Measurements from ENCODE around the gene PPIL4. TPM values are rescaled to one million over a fixed set of nuclear protein-coding genes. Genes with fewer than 3 reads are reported as not detected.

Gene PPIL4
- total RNA-seq, 4 donors from 2014 or later: 10.1 to 30.5 (median 19.0) TPM

DNA sequence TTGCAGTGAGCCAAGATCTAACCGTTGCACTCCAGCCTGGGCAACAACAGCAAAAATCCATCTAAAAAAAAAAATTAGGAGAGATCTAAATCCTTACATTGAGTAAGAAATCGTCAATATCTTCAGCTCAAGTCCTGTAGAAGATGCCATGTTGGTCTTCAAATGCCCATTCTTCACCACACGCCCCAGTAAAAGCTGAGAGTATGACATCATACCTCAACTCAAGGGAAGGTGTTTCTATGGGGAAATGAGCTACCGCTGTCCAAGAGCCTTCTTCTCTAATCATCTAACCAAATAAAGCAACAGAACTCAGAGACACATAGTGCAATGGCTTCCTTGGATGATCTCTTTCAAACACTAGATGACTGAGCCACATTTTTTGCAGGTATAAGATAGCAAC lies 58.5 kb downstream of the PPIL4 start:
- Histone ChIP-seq H3K9me3 (no peaks in the 10 kb centered on the region), H3K4me1 (peaks cover 4 to 34% (median 18%) of the 10 kb centered on the region in 4 donors), H3K27ac (no peak overlapping the region), H3K4me3 (no peak overlapping the region), H3K36me3 (no peaks in the 10 kb centered on the region), H3K27me3 (no peaks in the 10 kb centered on the region)
- in situ Hi-C loops (cut with MboI; ENCODE audit: low pct_ligation_motif_present in 1 of 4, low pct_unique_long_range_greater_than_20kb in 1 of 4, low sequenced_read_pairs in 3 of 4): no loop called here
- TF ChIP-seq EP300 (IDR thresholded peaks at IDR 0.05; ENCODE audit: low read depth) (no peak), POLR2AphosphoS5 (IDR thresholded peaks at IDR 0.05) (no peak), POLR2A (IDR thresholded peaks at IDR 0.05) (no peak)
- TF ChIP-seq, protein P1, sequence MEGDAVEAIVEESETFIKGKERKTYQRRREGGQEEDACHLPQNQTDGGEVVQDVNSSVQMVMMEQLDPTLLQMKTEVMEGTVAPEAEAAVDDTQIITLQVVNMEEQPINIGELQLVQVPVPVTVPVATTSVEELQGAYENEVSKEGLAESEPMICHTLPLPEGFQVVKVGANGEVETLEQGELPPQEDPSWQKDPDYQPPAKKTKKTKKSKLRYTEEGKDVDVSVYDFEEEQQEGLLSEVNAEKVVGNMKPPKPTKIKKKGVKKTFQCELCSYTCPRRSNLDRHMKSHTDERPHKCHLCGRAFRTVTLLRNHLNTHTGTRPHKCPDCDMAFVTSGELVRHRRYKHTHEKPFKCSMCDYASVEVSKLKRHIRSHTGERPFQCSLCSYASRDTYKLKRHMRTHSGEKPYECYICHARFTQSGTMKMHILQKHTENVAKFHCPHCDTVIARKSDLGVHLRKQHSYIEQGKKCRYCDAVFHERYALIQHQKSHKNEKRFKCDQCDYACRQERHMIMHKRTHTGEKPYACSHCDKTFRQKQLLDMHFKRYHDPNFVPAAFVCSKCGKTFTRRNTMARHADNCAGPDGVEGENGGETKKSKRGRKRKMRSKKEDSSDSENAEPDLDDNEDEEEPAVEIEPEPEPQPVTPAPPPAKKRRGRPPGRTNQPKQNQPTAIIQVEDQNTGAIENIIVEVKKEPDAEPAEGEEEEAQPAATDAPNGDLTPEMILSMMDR (IDR thresholded peaks at IDR 0.05): no peak
- intact Hi-C loops (cut with DNase I; ENCODE audit: low total_unique reads): no loop called here
- WGBS, 2 donors (ENCODE audit: low coverage in 1 of 2): 92 to 94% methylated on average over 2 to 4 of the region's 4 CpGs
- no peak for DNase-seq

DNA sequence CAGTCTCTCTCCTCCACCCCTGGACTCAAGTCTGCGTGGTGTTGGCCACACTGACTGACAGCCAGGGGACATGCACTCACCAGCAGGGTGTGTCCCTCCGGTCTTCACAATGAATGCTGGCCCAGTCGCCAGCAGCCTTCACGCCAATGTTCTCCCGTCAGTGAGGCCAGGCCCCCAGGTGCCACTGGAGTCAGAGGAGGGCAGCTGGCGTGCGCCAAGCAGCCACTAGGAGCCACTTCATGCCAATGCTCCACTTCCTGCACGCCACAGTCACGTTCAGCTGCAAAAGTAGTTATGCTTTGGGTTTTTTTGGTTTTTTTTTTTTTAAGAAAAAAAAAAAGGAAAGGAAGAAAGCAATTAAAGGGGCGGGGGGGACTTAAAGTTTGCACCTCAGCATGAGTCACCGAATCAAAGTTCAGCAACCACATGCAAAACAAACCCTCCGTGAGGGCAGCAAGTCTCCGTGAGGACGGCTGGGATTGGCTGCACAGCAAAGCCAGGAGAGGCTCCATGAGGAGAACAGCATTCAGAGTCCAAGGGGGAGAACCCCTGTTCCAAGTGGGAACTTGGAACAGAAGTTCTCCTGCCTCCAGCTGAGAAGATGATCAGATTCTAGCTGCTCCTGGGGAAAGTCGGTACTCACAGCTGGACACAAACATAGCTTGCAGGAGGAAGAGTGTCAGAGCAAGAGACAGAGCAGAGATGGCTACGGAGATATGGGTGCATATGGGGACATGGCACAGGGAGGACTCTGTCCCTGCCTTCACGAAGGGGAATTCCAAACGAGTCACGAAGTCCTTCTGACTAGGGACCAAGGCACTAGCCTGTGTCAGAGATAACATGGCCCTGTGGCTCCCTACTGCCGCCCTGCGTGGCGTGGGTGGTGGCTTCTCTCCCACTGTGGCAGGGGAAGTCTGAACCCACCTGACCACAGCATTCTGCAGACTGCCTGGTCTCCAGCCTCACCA lies 60.8 kb downstream of the PPIL4 start, which contains the start of gene ZC3H12D:
Gene ZC3H12D, minus strand, starts transcription at position 282 of the 968 bp plus-strand sequence. CDS start 10,471 bp downstream, outside the sequence.
- peak within 1 kb of the TSS in 3 of 4 donors; percentile 4 to 42 (median 5) for H3K4me3 ChIP-seq
- H3K36me3 ChIP-seq: no peaks in the 10 kb centered on the region
- WGBS, 2 donors (ENCODE audit: low coverage in 1 of 2): 19 to 21% methylated on average over 7 to 22 of the region's 22 CpGs
- intact Hi-C loops (cut with DNase I; ENCODE audit: low total_unique reads): no loop called here
- in situ Hi-C loops (cut with MboI; ENCODE audit: low pct_ligation_motif_present in 1 of 4, low pct_unique_long_range_greater_than_20kb in 1 of 4, low sequenced_read_pairs in 3 of 4): no loop called here
- peaks cover 4 to 42% (median 20%) of the 10 kb centered on the region in 4 donors for H3K4me1 ChIP-seq
- TF ChIP-seq POLR2AphosphoS5 (IDR thresholded peaks at IDR 0.05): peak in 2 of 3 donors; percentile 40 to 50
- peak; percentile 47 for TF ChIP-seq POLR2A (IDR thresholded peaks at IDR 0.05)
- no peak for TF ChIP-seq EP300 (IDR thresholded peaks at IDR 0.05; ENCODE audit: low read depth)
- TF ChIP-seq, protein P1 (IDR thresholded peaks at IDR 0.05): peak; percentile 29 to 75 (median 36)
- H3K9me3 ChIP-seq: no peaks in the 10 kb centered on the region
- H3K27ac ChIP-seq: peak within 1 kb of the TSS; percentile 71 to 81 (median 75)
- H3K27me3 ChIP-seq: no peaks in the 10 kb centered on the region
- DNase-seq: peak; percentile 84

DNA sequence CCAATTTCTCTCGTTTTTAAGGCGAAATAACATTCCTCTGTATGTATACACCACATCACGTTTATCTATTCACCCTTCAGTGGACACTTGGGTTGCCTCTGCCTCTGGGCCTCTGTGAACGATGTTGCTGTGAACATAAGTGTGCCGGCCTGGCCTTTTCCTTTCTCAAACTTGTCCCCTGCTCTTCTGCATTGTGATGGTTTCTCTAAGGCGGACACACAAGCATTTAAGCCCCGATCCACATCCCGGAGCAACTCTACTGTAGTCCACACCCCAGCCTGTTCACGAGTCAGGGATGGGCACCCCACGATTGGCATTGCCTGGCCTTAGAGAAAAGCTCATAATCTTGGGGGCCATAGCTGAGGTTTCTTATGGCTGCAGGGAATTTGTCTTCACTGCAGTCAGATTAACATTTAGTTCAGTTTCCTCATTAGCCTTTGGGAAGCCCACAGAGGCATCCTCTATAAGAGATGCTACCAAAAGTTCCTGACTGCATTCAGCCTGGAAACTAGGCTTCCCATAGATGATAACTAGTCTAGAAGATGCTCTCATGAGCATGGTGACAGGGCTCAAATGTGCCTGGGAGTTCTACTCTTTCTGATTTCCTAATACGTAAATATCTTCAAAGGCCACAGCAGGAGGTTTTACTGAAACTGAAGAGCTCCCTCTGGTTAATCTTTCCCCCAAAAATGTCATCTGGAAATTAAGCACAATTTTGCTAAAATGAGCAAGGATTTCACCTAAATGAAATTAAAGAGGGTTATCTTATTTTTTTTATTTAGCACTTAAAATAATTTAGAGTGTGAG lies 61.8 kb downstream of the PPIL4 start:
- peaks cover 4 to 42% (median 20%) of the 10 kb centered on the region in 4 donors for H3K4me1 ChIP-seq
- in situ Hi-C loops (cut with MboI; ENCODE audit: low pct_ligation_motif_present in 1 of 4, low pct_unique_long_range_greater_than_20kb in 1 of 4, low sequenced_read_pairs in 3 of 4) (no loop called here), intact Hi-C loops (cut with DNase I; ENCODE audit: low total_unique reads) (no loop called here)
- peak overlapping the region in 2 of 4 donors; percentile 4 to 42 for H3K4me3 ChIP-seq
- WGBS, 2 donors (ENCODE audit: low coverage in 1 of 2): 81 to 87% methylated on average over 8 to 11 of the region's 11 CpGs
- no peak for DNase-seq
- TF ChIP-seq POLR2A (IDR thresholded peaks at IDR 0.05): no peak
- TF ChIP-seq POLR2AphosphoS5 (IDR thresholded peaks at IDR 0.05): no peak
- TF ChIP-seq, protein P1 (IDR thresholded peaks at IDR 0.05): no peak
- no peak for TF ChIP-seq EP300 (IDR thresholded peaks at IDR 0.05; ENCODE audit: low read depth)
- no peaks in the 10 kb centered on the region for H3K27me3 ChIP-seq
- no peaks in the 10 kb centered on the region for H3K9me3 ChIP-seq
- no peaks in the 10 kb centered on the region for H3K36me3 ChIP-seq
- peak overlapping the region; percentile 71 to 81 (median 75) for H3K27ac ChIP-seq

DNA sequence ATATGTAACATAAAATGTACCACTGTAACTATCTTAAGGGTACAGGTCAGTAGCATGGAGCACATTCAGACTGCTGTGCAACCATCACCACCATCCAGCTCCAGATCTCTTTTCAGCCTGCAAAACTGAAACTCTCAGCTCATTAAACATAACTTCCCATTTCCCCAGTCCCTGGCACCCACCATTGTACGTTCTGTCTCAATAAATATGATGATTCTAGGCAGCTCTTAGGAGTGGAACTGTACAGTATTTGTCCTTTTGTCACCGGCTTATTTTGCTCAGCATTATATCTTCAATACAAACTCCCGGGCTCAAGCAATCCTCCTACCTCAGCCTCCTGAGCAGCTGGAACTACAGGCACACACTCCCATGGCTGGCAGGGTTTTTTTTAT lies 62.5 kb downstream of the PPIL4 start:
- Histone ChIP-seq H3K27ac (peak overlapping the region; percentile 71 to 81 (median 75)), H3K4me1 (peaks cover 4 to 42% (median 20%) of the 10 kb centered on the region in 4 donors), H3K9me3 (no peaks in the 10 kb centered on the region), H3K27me3 (no peaks in the 10 kb centered on the region), H3K4me3 (peak overlapping the region in 1 of 4 donors; percentile 42), H3K36me3 (no peaks in the 10 kb centered on the region)
- DNase-seq: no peak
- 48 to 67% methylated on average over 2 to 3 of the region's 3 CpGs for WGBS, 2 donors (ENCODE audit: low coverage in 1 of 2)
- in situ Hi-C loops (cut with MboI; ENCODE audit: low pct_ligation_motif_present in 1 of 4, low pct_unique_long_range_greater_than_20kb in 1 of 4, low sequenced_read_pairs in 3 of 4): no loop called here
- intact Hi-C loops (cut with DNase I; ENCODE audit: low total_unique reads): no loop called here
- no peak for TF ChIP-seq POLR2AphosphoS5 (IDR thresholded peaks at IDR 0.05)
- TF ChIP-seq, protein P1 (IDR thresholded peaks at IDR 0.05): no peak
- TF ChIP-seq EP300 (IDR thresholded peaks at IDR 0.05; ENCODE audit: low read depth): no peak
- TF ChIP-seq POLR2A (IDR thresholded peaks at IDR 0.05): no peak

Measured in transverse colon (tissue), 4 donors.